Central memory CD4-positive, alpha-beta T cell (primary cell): ENCODE results near the gene PXMP4.

ENCODE experiments used
- DNase-seq: peaks from one replicate; pipeline ENCODE4 v3.0.0; 2022

Gene PXMP4

DNA sequence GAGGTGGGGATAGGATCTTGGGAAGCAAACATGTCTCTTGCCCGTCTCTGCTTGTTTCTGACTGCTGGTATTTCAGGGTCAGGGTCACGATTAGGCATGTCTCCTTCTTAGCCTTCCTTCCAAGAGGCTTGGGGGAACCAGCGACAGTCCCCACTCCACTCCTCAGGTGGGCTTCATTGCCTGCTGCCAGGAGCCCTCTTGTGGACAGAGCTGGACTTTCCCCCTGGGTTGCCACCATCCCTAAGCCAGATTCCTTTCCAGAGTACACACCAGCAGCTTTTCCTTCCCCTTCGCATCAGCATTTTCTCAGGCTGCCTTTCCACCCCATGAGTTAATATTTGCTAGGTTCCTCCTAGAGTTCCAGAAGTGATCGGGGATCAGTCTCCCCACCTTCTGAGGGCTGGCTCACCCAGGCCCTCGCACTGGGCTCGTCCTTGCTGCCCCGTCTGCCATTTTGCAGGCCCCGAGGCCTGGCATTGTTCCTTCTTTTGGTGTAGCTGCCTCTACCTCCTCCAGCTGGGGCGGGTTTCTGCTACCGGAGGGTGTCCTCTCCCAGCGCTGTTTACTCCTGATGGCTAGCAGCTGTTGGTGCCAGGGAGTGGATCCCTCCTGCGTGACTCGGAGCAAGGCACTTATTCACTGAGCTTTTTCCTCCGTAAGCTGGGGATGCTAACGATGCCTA is 66.8 kb downstream of the PXMP4 start:
- no peak for DNase-seq
